ENCODE data around the gene HLA-F.

The HLA-F gene

GRCh38 chr6:29752451-29753308, 29.4 kb downstream of the HLA-F start:
- peak overlapping the region; percentile 68 for H3K4me3 ChIP-seq (ENCODE audit: low read depth, low read length)
- peak; percentile 95 for TF ChIP-seq CTCF (conservative IDR thresholded peaks at IDR 0.05; ENCODE audit: low read depth, low read length)
- peak; percentile 85 for DNase-seq (ENCODE audit: low read depth)

- no peak for DNase-seq (ENCODE audit: low read depth)
- peak overlapping the region; percentile 68 for H3K4me3 ChIP-seq (ENCODE audit: low read depth, low read length)
- no peak for TF ChIP-seq CTCF (conservative IDR thresholded peaks at IDR 0.05; ENCODE audit: low read depth, low read length)
Measured at GRCh38 chr6:29753309-29753644, 30.0 kb downstream of the HLA-F start.

- H3K4me3 ChIP-seq (ENCODE audit: low read depth, low read length) = no peak overlapping the region
- no peak for TF ChIP-seq CTCF (conservative IDR thresholded peaks at IDR 0.05; ENCODE audit: low read depth, low read length)
- DNase-seq (ENCODE audit: low read depth) = no peak
Measured at GRCh38 chr6:29755295-29755871, 32.1 kb downstream of the HLA-F start.

GRCh38 chr6:29757282-29757681, 34.0 kb downstream of the HLA-F start:
- no peak for TF ChIP-seq CTCF (conservative IDR thresholded peaks at IDR 0.05; ENCODE audit: low read depth, low read length)

GRCh38 chr6:29757701-29758293, 34.6 kb downstream of the HLA-F start:
- DNase-seq (ENCODE audit: low read depth) = no peak
- no peak overlapping the region for H3K4me3 ChIP-seq (ENCODE audit: low read depth, low read length)
- no peak for TF ChIP-seq CTCF (conservative IDR thresholded peaks at IDR 0.05; ENCODE audit: low read depth, low read length)

More at GRCh38 chr6:29757282-29757681, 34.0 kb downstream of the HLA-F start:
- H3K4me3 ChIP-seq (ENCODE audit: low read depth, low read length) = no peak overlapping the region
- no peak for DNase-seq (ENCODE audit: low read depth)

- TF ChIP-seq CTCF (conservative IDR thresholded peaks at IDR 0.05; ENCODE audit: low read depth, low read length) = no peak
- H3K4me3 ChIP-seq (ENCODE audit: low read depth, low read length) = no peak overlapping the region
- no peak for DNase-seq (ENCODE audit: low read depth)
Measured at GRCh38 chr6:29758761-29759160, 35.5 kb downstream of the HLA-F start.
